Measurements from ENCODE around the gene TAMALIN.

TAMALIN gene

DNA sequence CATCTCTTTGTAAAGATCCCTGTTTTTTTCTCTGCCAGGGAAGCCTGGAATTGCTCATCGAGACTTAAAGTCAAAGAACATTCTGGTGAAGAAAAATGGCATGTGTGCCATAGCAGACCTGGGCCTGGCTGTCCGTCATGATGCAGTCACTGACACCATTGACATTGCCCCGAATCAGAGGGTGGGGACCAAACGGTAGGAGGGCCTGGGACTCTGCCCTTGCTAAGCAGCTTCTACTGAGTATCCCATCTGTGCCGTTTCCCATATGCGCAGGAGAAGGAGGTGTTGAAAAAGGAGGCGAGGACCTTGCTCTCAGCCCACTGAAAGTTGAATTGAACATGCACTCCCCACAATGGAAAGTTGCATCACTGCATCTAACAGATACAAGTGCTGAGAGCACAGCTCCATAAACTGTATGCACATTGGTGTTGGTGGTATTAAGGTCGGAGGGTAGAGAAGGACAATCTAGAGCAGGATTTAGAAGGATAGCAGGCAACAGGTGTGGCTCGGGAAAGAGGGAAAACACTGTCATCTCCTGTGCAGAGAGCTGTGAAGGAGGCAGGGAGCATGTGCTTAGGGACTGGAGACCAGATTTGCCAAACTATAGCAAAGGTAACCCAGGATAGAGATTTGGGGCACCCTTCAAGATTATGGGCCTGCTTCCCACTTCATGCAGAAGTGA, 21.5 kb upstream of the TAMALIN start:
- DNase-seq, result no peak

DNA sequence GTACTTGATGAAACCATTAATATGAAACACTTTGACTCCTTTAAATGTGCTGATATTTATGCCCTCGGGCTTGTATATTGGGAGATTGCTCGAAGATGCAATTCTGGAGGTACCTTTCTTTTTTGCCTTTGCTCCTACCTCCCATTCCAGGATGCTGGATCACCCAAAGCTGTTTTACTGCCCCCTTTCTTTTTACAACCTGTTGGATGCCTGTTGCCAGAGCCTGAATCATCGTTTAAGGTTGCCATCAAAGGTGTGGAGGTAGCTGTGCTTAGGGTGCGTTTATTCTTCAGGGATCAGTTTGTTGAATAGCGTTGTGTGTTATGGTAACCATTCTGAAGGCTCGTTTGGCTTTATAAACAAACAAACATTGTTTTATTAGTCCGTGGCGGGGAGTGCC, 19.9 kb upstream of the TAMALIN start:
- no peak for DNase-seq

DNA sequence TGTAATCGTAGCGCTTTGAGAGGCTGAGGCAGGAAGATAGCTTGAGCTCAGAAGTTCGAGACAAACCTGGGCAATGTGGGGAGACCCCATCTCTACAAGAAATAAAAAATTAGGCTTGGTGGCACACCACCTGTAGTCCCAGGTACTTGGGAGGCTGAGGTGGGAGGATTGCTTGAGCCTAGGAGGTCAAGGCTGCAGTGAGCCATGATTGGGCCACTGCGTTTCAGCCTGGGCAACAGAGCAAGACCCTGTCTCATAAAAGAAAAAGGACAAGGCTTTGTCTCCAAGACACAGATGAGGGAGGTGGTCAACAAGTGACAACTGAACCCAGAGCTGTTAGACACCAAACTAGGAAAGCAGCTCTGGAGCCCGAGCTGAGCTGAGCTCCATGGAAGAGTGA, 14.5 kb upstream of the TAMALIN start:
- DNase-seq, result no peak

DNA sequence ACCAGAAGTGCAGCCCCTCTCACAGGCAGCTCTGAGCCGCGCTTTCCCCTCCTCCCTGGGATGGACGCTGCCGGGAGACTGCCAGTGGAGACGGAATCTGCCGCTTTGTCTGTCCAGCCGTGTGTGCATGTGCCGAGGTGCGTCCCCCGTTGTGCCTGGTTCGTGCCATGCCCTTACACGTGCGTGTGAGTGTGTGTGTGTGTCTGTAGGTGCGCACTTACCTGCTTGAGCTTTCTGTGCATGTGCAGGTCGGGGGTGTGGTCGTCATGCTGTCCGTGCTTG, 12.3 kb upstream of the TAMALIN start:
- DNase-seq, result no peak

DNA sequence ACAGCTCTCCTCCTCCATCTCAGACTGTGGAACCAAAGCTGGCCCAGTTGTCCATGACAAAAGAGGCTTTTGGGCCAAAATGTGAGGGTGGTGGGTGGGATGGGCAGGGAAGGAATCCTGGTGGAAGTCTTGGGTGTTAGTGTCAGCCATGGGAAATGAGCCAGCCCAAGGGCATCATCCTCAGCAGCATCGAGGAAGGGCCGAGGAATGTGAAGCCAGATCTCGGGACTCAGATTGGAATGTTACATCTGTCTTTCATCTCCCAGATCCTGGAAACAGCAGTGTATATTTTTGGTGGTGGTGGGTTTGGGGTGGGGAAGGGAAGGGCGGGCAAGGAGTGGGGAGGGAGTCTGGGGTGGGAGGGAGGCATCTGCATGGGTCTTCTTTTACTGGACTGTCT, 11.8 kb upstream of the TAMALIN start:
- no peak for DNase-seq

DNA sequence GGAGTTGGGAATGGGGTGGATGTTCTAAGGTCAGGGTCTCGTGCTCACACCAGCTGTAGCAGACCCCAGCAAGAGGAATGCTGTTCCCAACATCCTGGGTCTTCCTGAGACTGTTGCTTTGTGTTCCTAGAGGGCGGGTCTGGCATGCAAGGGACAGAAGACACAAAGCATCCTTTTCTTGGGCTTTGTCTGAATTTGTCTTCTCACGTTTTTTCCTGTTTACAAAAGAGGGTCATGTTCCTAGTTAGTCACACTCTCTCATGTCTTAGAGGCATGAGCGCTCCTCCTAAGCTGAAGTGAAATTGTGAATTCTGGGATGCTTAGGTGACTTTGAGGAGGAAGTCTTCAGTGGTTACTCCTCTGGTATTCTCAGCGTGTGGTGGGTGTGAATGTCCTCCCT, 9.6 kb upstream of the TAMALIN start:
- DNase-seq, result no peak

DNA sequence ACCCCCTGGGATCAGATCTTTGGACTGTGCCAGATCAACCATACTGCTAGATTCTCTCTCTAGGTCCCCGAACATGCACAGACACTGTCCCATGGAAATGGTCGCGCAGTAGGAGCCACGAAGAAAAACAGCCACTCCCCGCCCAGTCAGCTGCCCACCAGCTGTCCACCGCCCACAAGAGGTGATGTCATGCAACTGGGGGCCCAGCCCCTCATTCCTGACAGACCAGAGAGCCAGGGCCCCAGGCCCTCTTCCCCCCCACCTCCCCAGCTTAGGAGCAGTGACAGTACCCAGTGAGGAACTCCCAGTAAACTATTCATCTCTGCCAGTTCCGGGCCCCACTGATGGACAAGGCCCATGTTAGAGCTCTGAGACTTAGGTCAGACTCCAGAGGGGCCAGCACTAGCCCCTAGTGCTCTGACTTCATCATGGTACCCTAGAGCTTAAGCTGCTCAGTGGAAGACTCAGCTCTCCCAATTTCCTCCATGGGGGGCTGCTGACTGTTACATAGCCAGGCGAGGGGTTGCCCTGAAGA, 3.7 kb upstream of the TAMALIN start:
- no peak for DNase-seq

DNA sequence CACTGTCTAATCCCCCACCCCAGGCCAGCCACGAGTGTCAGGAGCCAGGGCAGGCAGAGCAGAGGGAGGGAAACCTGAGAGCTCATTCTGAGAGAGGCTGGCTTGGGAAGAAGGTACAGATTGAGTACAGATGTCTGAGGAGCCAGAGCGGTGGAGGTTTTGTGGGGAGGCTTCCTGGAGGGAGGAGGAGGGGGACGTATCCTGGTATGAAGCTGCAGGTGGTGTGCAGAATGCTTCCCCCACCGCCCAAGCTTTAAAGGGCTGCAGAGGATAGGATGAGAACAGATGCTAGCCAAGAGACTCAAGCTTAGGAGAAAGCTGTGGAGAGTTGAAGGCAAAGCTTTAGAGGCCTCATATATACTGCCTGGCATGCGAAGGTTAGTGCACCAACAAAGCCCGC, 3.2 kb upstream of the TAMALIN start:
- no peak for DNase-seq

DNA sequence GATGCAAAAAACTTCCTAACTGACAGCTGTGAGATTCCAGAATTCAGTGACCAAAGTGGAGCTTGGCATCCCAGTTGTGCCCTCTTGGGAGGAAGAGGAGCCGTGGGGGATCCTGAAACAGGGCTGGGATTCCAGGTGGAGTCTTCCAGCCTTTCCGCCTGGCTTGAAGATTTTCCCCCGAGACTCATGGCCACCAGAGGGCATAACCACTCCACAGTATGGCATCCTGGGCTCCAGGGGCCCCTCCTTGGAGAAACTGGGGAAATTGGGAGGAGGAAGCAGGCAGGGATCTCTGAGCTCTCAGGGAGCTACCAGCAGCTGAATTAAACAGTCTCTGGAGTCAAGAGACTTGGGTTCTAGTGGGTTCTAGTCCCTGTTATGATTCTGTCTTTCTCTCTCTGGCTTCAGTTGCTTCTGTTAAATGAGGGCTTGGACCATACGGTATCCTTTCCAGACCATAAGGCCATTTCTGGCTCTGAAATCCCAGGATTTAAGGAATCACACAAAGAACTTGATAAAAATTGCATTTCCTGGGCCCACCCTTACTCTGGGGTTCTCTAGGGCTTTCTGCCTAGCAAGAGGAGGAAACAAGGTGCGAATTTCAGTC, 2.6 kb upstream of the TAMALIN start:
- DNase-seq, result no peak

DNA sequence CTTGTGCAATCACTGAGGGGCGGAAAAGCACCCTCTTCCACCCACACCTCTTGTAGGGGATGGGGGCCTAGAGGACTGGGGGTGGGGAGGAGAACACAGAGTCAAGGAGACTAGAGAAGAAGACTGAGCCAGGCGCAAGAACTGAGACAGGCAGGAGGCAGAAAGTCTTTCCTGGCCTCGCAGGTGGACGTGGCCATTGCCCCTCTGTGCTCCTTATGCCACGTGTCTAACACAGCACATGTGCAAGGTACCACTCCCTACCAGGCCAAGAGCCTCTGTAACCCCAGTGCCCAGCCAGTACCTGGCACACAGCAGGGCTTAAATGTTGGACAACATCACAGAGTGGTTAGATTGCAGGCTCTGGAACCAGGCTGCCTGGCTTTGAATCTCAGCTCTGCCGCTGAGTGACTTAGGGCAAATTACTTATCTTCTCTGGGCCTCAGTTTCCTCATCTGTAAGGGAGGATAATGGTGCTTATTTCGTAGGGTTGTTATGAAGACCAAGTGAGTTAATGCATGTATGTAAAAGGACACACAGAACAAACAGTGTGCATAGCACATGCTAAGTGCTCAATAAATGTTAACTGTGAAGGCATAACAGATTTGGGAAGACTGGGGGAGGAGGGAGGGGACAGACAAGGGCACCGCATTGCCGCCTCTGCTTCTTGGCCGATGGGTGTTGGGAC, 1.4 kb upstream of the TAMALIN start:
- DNase-seq, result no peak

DNA sequence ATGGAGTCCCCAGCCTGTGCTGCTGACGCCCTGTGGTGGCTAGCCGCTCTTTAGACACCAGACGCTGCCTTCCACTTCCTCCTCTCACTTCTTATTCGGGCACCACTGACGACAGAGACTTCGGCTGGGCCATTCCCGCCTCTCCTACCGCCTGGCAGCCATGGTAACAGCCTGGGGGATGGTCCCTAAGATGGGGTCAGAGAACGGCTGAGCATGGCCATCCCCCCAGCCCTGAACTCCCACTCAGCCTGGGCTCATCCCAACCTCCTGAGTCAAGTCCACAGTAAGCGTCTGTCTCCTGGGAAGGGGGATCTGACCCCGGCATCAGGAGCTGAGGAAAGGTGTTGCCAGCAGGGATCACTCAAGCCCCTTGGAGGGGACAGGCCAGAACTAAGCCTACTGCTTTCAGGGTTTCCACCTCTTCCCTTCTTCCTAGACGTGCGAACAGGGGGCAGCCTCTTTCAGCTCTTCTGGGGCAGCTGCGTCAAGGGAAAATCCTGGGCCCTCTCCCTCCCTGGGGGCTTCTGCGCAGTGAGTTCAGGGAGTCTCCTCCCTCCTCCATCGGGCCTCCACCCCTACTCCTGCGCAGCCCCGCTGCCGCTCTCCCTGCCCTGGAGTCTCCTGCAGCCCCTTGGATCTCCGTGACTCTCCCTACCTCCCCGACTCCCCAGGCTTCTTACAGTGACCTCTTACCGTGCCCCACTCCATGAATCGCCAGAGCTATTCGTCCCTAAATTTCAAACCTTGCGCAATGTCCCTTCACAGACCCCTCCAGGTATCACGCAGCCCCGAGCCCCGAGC, 643 bp upstream of the TAMALIN start:
- no peak for DNase-seq

DNA sequence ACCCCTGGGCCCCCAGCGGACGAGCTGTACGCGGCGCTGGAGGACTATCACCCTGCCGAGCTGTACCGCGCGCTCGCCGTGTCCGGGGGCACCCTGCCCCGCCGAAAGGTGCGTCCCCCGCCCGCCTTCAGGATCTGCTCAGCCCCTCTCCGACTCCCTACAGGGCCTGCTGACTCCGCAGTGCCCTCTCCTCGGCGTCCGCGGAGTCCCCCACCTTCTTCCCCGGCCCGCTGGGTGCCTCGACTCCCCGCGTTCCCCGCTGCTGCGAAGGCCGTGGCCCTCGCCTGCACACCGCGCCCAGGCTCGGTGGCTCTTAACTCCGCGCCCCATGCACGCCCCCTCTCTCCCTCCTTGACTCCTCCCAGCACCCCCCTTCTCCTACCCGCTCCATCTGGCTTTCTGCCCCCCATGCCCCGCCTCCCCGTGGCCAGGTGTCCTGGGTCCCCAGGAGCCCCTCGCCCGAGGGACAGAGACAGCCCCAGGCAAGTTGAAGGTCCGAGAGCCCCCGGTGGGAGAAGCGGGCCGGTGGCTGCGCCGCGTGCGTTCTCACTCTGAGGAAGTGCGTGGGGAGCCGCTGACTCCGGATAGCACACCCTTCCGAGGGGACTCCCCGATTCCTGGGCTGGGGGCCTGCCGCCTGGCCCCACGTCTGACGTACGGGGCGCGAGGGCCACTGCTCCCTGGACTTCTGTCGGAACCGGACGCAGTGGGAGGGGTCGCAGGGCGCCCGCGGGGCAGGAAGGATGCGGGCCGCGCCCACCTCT, 594 bp downstream of the TAMALIN start:
- peak; percentile 59 for DNase-seq

DNA sequence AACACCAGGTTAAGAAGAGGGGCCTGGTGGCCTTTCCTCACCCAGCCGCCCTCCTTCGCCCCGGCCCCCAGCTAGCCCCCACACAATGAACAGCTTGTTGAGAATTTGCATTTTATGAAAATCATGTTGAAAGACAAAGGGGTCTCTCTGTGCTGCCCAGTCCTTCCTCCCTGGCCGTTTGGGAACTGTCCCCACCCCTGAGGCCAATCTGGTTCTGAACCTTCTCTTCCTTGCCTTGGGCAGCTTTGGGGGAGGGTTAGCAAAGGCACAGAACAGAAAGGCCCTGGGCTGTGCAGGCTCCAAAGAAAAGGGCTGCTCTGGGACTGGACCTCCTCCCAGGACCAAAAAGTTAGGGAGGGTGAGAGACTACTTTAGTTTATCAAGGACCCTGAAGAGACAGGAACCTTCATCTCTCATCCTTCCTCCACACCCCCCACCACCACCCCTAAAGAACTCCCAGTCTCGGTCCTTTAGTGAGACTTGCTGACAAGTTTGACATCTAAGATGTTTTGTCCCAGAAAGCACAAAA, 1.3 kb downstream of the TAMALIN start:
- no peak for DNase-seq

DNA sequence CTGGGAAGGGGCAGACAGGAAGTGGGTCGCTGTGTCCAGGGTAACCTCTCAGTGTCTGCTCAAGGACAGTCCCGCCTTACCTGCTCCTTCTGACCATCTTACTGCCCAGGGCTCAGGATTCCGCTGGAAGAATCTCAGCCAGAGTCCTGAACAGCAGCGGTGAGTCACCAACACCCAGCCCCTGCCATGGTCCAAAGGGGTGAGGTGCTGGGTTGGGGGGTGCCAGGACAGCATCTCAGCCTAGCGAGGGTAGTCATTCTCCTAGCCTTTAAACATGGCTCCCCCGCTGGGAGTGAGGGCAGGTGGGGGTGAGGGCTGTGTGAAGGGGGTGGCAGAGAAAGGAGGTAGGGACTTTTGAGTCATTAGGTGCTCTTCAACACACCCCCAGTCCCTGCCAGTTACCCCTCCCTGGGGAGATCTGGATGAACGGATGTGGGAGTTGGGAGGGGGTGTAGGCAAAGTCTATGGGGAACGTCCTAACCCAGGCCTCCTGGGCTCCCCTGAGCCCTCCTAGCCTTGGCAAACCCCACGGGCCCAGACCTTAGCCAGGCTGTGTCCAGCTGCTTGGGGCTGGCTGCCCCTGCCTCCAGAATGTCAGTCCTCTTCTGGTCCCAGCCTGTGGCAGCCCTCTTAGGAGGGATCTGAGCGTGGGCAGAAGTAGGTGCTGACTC, 2.5 kb downstream of the TAMALIN start:
- no peak for DNase-seq

DNA sequence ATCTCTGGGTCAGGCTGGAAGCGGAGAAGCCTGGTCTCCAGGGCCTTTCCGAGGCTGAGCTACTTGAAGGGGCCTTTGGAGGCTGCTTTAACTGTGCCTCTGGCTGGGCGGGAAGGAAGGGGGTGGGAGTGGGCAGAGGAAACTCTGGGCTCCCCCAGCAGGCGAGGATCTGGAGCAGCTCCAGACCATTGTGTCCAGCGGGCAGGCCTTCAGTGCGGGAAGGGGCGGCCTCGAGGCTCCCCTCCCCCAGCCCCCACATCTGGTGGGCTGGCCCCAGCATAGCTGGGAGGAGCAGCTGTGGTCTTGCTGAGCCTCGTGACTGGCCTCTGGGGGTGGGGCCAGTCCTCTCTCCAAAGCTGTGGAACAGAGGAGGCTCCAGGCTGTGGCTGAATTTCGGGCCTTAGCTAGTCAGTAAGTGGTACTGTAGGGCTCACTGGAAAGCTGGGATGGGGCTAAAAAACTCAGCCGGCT, 3.4 kb downstream of the TAMALIN start:
- DNase-seq, result no peak

DNA sequence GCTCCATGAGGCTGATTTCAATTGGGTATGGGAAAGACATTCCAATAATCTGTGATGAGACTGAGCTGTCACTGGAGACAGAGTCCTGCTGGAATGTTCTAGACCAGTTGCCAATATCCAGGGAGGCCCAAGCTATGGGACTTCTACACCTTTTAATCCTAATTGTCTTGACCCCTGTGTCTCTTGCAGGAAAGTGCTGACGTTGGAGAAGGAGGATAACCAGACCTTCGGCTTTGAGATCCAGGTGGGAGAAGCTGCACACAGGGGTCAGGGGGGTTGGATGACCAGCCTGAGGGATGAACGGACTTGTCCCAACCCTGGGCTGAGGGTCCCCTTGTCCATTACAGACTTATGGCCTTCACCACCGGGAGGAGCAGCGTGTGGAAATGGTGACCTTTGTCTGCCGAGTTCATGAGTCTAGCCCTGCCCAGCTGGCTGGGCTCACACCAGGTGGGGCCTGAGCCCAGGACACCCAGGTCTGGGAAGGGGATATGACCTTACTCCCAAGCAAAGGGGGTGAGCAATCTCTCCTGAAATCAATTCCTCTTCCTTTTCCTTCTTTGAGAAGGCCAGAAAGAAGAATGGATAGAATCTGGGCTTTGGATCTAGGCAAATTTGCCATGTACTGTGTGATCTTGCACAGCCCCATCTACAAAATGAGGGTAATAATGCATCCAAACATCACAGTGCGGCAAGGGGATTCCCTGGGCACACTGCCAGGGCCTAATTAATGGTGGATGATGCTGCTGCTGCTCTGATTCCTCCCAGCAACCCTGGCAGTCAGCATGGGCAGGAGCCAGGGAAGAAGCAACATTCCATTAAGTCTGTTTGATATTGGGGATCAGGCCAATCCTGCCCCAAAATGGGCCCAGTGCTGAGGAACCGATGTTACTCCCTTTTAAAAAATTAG, 4.2 kb downstream of the TAMALIN start:
- DNase-seq, result no peak

DNA sequence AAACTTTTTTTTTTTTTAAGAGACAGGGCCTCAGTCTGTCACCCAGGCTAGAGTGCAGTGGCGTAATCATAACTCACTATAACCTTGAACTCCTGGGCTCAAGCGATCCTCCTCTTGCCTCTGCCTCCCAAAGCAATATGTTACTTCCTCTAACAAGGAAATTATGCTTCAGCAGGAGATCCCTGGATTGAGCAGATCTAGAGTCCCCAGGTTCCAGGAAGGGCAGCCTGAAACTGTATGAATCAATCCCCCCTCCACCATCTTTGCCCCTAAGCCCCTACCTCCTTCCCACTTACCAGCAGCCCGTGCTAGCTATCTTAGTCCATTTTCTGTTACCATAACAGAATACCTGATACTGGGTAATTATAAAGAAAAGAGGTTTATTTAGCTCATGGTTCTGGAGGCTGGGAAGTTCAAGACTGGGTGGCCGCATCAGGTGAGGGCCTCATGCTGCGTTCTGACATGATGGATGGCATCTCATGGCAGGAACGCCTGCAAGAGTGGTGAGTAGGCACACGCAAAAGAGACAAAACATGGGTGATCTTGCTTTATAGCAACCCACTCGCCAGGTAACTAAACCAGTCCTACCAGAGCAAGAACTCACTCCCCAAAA, 5.0 kb downstream of the TAMALIN start:
- DNase-seq, result no peak

DNA sequence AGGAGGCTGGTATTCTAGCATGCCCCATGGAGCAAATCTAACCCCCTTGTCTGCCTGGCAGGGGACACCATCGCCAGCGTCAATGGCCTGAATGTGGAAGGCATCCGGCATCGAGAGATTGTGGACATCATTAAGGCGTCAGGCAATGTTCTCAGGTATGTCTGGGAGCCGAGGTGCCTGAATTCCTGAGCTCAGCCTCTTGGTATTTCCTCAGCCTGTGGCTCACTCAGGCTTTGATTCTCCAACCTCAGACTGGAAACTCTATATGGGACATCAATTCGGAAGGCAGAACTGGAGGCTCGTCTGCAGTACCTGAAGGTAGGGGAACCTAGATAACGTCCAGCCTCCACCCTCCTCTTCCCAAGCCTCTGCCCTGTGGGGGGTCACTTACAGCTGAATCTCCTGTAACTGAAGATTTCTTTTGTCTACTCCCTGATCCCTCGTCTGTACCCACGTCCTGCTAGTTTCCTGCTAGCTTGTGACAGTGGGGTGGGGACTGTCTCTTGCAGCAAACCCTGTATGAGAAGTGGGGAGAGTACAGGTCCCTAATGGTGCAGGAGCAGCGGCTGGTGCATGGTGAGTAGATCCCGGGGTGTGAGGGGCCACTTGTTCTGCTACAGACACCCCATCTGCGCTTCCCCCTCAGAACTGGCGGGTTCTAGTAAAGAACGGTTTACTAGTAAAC, 7.0 kb downstream of the TAMALIN start:
- no peak for DNase-seq

All from stimulated activated CD8-positive, alpha-beta memory T cell treated with anti-CD3 and anti-CD28 coated beads, Interleukin-4, amount 100 ng/mL, for 48 hours (primary cell).